ENCODE results near the gene ENHO. TPM values are rescaled to one million over a fixed set of nuclear protein-coding genes. Genes with fewer than 3 reads are reported as not detected.

Gene ENHO
- total and polyA plus RNA-seq, 2 of the 8 experiments (the other 6 are each of a cell fraction or from before 2014, with no cell fraction given), result 12.2 to 49.4 TPM

DNA sequence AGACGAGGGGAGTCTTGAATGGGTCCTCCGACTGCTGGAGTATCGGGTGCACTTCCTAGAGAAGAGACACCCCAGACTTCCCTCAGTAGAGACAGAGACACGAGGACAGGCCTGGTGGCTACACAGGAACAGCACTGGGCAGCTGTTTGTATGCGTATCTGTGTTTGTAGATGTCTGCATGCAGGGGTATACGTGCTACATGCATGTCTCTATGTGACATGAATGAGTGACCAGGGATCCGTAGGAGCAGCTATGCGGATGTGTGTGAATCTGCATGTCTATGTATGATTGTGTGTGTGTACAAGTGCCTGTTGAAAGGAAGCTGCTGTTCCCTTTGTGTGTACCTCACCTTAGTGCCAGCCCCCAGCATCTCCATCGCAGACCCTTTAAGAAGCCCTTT is 35.6 kb upstream of the ENHO start (continued):
- TF ChIP-seq, protein P1, sequence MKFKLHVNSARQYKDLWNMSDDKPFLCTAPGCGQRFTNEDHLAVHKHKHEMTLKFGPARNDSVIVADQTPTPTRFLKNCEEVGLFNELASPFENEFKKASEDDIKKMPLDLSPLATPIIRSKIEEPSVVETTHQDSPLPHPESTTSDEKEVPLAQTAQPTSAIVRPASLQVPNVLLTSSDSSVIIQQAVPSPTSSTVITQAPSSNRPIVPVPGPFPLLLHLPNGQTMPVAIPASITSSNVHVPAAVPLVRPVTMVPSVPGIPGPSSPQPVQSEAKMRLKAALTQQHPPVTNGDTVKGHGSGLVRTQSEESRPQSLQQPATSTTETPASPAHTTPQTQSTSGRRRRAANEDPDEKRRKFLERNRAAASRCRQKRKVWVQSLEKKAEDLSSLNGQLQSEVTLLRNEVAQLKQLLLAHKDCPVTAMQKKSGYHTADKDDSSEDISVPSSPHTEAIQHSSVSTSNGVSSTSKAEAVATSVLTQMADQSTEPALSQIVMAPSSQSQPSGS (IDR thresholded peaks at IDR 0.05; ENCODE audit: low read length), result no peak
